HUES64 (cell line): ENCODE data around the gene CDH13.
A peak's percentile ranks its signal among the peaks of the same experiment; 100 is the strongest.

Experiments used
- H3K27ac ChIP-seq: 2 replicates; pipeline ENCODE4 v1.7.0; 2013; ENCODE audit warnings: low read depth, low read length, inconsistent platforms
- H3K27me3 ChIP-seq: 2 replicates; pipeline ENCODE4 v1.6.1; 2013; ENCODE audit warnings: mild to moderate bottlenecking, low read length; ENCODE audit not compliant: insufficient read depth
- H3K36me3 ChIP-seq: 2 replicates; pipeline ENCODE4 v1.6.1; 2013; ENCODE audit warnings: mild to moderate bottlenecking, low read length; ENCODE audit not compliant: insufficient read depth
- H3K4me1 ChIP-seq: 2 replicates; pipeline ENCODE4 v1.6.1; 2013; ENCODE audit warnings: mild to moderate bottlenecking, low read length, moderate library complexity; ENCODE audit not compliant: insufficient read depth
- H3K4me3 ChIP-seq: 2 replicates; pipeline ENCODE4 v1.5.1; 2013; ENCODE audit warnings: mild to moderate bottlenecking, low read length, moderate library complexity
- H3K9ac ChIP-seq: 2 replicates; pipeline ENCODE4 v1.6.1; 2013; ENCODE audit warnings: mild to moderate bottlenecking, low read depth, low read length
- H3K9me3 ChIP-seq: 2 replicates; pipeline ENCODE4 v1.6.1; 2013; ENCODE audit warnings: low read depth, low read length; ENCODE audit not compliant: insufficient read depth
- WGBS: fragments of 150-250, 120-280 bp; methylation state at CpG from one replicate; pipeline ENCODE4 v1.1.7; 2013; ENCODE audit warnings: missing lambda C conversion rate; 5-methylcytosine and 5-hydroxymethylcytosine counted together

The CDH13 gene

DNA sequence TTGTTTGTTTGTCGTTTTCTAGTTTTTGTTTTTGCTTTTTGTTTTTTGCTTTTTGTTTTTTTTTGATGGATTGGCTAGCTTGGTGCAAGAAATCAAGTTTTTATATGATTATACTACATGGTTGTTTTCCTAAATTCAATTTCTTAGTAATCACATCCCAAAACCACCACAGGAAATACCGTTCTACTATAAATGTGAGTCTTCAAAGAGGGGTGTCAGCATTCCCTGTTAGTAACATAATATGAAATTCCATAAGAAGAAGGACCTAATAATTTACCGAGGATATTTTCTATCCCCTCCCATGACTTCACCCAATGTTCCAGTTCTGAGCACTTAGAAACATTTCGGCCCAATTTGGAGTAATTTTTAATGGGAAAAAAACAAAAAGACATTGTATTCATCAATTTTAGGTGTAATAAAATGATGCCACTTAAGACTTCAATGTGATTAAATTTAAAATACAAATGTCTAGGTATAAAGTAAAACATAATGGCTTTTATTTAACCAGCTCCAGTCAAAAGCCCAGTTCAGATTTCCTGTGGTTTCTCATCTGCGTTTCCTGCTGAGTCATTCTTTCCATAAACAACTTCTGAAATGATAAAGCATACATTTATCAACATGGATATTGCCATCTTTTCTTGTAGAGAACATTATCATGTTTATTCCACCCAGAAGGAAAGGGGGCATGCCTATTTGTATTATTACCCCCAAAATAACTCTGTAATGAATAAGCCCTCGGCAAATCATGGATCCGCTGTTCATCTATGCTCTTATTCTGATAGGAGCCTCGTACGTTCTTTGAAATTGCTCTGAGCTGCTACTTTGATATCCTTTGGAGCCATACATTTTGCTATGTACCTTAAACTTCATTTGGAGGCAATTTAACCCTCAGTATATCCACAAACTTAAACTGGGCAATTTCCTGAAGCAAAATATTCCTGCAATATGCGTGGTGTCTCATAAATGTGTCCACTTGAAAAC is 1209.1 kb downstream of the CDH13 start:
- H3K27ac ChIP-seq, result 0 out of 2 replicates have a peak overlapping the region, but pooled peaks have one; percentile 14
- H3K36me3 ChIP-seq, result no peaks in the 10 kb centered on the region
- peaks cover 42% of the 10 kb centered on the region for H3K4me1 ChIP-seq
- H3K9me3 ChIP-seq, result peaks cover 5% of the 10 kb centered on the region; the same call in 1 of the 2 replicates
- 93% methylated on average over 7 of the region's 10 CpGs for WGBS
- no peaks in the 10 kb centered on the region for H3K27me3 ChIP-seq
- H3K4me3 ChIP-seq, result no peak overlapping the region
- no peak overlapping the region for H3K9ac ChIP-seq

DNA sequence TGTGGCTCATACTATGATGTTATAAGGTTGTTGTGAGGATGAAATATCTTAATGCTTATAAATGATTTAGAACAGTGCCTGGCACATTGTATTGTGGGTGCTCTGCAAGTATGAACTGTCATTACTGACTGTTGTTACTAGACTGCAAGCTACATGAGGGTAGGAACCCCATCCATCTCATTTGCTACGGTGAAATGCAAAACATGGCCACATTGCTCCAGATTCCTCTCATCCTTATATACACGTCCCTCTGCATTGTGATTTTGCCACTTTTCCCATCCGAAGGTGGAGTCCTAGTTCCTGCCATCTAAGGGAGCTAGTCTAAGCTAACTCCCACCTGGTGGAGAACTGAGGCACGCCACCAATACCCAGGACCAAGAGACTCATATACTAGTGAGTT is 1210.8 kb downstream of the CDH13 start:
- Histone ChIP-seq H3K27me3 (no peaks in the 10 kb centered on the region), H3K9me3 (peaks cover 5% of the 10 kb centered on the region; the same call in 1 of the 2 replicates), H3K27ac (no peak overlapping the region), H3K9ac (no peak overlapping the region), H3K4me1 (peaks cover 52% of the 10 kb centered on the region), H3K4me3 (no peak overlapping the region), H3K36me3 (no peaks in the 10 kb centered on the region)
- WGBS, result 93% methylated on average over 4 of the region's 4 CpGs

DNA sequence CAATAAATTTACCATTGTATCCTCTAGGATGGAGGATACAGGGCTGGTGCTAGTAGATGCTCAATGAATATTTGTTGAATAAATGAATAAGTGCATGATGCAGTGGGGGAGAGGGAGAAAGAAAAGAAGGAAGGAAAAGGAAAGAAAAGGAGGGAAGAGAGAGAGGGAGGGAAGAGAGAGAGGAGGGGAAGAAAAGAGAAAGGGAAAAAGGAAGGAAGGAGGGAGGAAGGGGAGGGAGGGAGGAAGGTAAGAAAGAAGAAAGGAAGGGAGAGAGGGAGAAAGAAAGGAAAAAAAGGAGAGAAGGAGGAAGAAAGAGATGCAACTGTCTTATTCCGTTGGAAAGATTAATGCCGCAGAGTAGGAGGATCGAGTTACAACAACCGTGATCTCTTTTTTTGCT is 1211.4 kb downstream of the CDH13 start:
- 95% methylated on average over 4 of the region's 4 CpGs for WGBS

DNA sequence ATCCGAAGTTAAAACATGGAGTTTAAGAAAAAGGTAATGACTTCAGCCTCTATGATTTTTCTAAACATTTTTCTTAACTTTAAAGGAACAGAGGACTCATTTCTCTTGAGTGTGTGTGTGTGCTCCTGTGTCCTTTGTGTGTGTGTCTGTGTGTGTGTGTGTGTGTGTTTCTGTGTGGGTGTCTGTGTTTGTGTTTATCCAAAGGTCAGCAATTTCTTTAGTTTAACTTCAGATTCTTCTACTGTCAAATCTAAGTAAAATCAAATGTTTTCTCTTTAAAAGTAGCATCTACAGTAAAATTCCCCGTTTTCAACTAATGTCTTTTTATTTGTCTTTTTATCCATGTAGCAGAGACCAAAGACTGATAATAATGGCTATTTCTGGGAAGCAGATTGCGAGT is 1212.8 kb downstream of the CDH13 start:
- WGBS, result 80% methylated on average over 1 of the region's 3 CpGs
- Histone ChIP-seq H3K4me1 (peaks cover 67% of the 10 kb centered on the region), H3K9ac (peak overlapping the region; percentile 57), H3K36me3 (no peaks in the 10 kb centered on the region), H3K27me3 (no peaks in the 10 kb centered on the region), H3K4me3 (no peak overlapping the region), H3K27ac (peak overlapping the region; percentile 86), H3K9me3 (no peaks in the 10 kb centered on the region)

More for the DNA sequence above, 1211.4 kb downstream of the CDH13 start:
- Histone ChIP-seq H3K9me3 (peaks cover 3% of the 10 kb centered on the region; the same call in 1 of the 2 replicates), H3K27ac (no peak overlapping the region), H3K4me3 (no peak overlapping the region), H3K36me3 (no peaks in the 10 kb centered on the region), H3K9ac (no peak overlapping the region), H3K4me1 (peaks cover 58% of the 10 kb centered on the region), H3K27me3 (no peaks in the 10 kb centered on the region)

DNA sequence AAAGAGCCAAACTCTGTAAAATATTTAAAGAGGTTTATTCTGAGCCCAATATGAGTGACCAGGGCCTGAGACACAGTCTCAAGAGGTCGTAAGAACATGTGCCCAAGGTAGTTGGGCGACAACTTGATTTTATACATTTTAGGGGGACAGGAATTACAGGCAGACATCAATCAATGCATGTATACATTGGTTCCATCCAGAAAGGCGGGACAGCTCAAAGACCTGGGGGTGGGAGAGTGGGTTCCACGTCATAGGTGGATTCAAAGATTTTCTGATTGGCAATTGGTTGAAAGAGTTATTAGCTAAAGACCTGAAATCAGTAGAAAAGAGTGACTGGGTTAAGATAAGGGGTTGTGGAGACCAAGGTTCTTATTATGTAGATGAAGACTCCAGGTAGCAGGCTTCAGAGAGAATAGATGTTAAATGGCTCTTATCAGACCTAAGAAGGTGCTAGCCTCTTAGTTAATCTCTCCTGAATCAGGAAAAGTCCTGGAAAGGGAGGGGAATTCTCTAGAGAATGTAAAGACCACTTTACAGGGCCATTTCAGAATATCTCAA is 1213.4 kb downstream of the CDH13 start:
- peak overlapping the region; percentile 7; the same call in 1 of the 2 replicates for H3K4me3 ChIP-seq
- WGBS, result 57% methylated on average over 4 of the region's 4 CpGs
- H3K27ac ChIP-seq, result peak overlapping the region; percentile 86
- no peaks in the 10 kb centered on the region for H3K9me3 ChIP-seq
- H3K36me3 ChIP-seq, result no peaks in the 10 kb centered on the region
- H3K27me3 ChIP-seq, result no peaks in the 10 kb centered on the region
- H3K9ac ChIP-seq, result peak overlapping the region; percentile 57
- peaks cover 66% of the 10 kb centered on the region for H3K4me1 ChIP-seq

DNA sequence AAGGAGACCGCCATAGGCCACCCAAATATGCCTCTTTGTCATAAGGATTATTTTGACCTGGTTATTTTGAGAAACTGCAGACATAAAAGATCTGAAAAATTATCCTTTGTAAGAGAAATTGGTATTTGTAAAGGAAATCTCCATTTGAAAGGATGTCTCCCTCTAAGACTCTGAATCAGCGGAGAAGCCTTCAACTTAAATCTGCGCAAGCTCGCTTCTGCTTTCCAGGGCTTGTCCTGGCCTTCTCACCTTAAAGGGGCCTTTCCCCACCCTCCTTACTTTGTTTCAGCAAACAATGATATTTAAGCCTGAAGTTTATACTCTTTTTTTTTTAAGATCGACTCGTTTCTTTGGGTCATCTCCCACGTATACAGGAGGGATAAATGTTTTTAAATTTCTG is 1215.5 kb downstream of the CDH13 start:
- Histone ChIP-seq H3K9ac (peak overlapping the region; percentile 39; the same call in 1 of the 2 replicates), H3K27ac (peak overlapping the region; percentile 86)

DNA sequence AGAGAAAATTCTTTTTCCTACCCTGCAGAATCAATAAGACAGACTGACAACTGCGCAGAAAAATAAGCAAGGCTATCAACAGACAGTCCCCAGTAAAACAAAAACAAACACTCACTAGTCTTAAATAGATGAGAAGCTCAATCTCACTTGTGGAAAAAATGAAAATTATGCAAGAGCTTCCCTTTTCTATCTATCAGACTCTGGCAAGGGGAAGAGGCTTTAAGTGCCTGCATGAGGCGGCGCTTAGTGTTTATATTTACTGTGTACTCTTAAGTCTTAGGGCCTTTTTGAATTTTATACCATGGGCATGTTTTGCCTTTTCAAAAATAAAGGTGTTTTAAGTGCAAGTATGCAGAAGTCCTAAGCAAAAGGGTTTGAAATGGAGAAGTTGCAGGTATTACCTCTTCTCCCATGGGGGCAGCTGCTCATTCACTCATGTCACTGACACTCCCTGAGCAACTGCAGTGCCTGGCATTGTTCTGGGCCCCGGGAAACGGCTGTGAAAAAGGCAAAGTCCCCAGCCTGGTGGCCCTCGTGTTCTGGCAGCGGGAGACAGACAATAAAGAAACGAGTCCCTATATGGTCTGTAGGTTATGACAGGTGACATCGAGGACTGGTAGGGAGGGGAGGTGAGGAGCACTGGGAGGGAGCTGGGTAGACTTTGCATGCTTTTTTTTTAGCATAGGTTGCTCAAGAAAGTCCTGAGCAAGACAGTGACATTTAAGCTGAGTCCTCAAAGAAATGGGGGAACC is 1216.2 kb downstream of the CDH13 start:
- H3K9me3 ChIP-seq, result no peaks in the 10 kb centered on the region
- H3K4me3 ChIP-seq, result no peak overlapping the region
- no peaks in the 10 kb centered on the region for H3K36me3 ChIP-seq
- peak overlapping the region; percentile 86 for H3K27ac ChIP-seq
- peak overlapping the region; percentile 39; the same call in 1 of the 2 replicates for H3K9ac ChIP-seq
- no peaks in the 10 kb centered on the region for H3K27me3 ChIP-seq
- 66% methylated on average over 9 of the region's 9 CpGs for WGBS
- H3K4me1 ChIP-seq, result peaks cover 57% of the 10 kb centered on the region

More for the DNA sequence above, 1215.5 kb downstream of the CDH13 start:
- H3K4me3 ChIP-seq, result no peak overlapping the region
- no peaks in the 10 kb centered on the region for H3K27me3 ChIP-seq
- no peaks in the 10 kb centered on the region for H3K36me3 ChIP-seq
- WGBS, result 44% methylated on average over 7 of the region's 7 CpGs
- peaks cover 51% of the 10 kb centered on the region for H3K4me1 ChIP-seq
- H3K9me3 ChIP-seq, result no peaks in the 10 kb centered on the region

DNA sequence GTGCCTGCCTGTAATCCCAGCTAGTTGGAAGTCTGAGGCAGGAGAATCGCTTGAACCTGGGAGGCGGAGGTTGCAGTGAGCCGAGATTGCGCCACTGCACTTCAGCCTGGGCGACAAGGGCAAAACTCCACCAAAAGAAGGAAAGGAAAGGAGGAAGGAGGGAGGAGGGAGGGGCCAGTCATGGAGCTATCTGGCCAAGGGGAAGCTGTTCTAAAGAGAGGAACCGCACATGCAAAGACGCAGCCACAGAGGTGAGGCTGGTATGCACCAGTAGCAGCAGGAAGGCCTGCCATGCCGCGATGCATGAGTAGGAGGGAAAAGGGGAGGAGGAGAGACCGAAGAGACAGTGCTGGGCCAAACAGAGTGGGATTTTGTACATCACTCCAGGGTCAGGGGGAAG is 1216.9 kb downstream of the CDH13 start:
- no peak overlapping the region for H3K9ac ChIP-seq
- WGBS, result 59% methylated on average over 10 of the region's 10 CpGs
- H3K9me3 ChIP-seq, result no peaks in the 10 kb centered on the region
- no peaks in the 10 kb centered on the region for H3K27me3 ChIP-seq
- 0 out of 2 replicates have a peak overlapping the region, but pooled peaks have one; percentile 26 for H3K27ac ChIP-seq
- H3K4me3 ChIP-seq, result no peak overlapping the region
- no peaks in the 10 kb centered on the region for H3K36me3 ChIP-seq
- H3K4me1 ChIP-seq, result peaks cover 60% of the 10 kb centered on the region

DNA sequence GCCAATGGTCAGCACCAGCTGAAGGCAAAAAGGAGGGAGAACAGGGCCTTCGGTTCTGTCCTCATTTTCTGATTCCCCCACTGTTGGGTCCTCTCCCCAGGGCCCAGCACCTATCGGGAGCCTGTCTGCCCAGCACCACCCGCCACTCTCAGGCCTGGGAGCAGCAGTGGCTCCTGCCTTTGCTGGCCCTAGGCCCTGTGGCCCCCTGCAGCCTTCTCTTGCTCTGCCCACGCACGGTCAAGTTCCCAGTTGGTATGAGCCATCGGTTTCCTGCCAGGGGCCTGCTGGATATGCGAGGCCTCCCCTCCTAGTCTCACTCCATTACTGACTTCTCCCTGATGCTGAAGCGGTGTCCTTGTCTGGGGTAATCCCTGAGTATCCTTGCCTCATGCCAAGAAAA is 1218.5 kb downstream of the CDH13 start:
- Histone ChIP-seq H3K27me3 (no peaks in the 10 kb centered on the region), H3K4me1 (peaks cover 56% of the 10 kb centered on the region), H3K9ac (no peak overlapping the region), H3K27ac (no peak overlapping the region), H3K4me3 (no peak overlapping the region), H3K9me3 (no peaks in the 10 kb centered on the region), H3K36me3 (no peaks in the 10 kb centered on the region)
- 96% methylated on average over 8 of the region's 8 CpGs for WGBS

DNA sequence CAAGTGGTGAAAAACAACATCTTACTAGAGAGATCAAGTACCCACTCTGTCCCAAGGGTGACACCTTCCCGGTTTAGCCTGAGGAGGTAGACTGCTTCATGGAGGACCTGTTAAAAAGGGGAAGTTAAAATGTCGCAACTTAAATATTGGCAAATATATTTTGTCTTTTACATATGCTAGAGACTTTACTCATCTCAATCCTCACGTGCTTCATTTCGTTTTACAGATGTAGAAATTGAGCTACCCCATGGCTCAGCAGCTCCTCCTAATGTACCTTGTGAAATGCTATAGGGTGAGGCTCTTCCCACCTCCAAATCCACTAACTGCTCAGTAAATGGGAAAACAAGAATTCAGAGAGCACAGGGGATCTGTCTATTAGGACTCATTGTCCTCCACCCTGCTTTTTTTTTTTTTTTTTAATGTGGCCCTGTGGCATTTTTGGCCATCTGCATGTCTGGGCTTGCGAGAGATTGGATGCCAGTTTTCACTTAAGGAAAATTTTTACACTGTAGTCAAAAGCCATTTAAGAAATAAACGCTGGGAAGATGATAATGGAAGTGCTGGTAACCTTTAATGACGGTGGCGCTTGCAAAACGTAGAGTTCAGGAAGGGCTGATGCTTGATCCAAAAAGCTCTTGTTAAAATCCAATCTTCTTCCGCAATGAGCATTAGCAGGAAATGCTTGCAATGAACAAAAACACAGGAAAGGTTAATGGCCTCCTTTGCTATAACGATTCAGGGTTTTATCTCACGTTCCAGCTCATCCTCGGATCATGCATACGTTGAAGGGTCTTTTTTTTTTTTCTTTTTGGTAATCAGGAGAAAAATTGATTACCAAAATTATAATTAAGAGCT is 1220.8 kb downstream of the CDH13 start:
- no peak overlapping the region for H3K27ac ChIP-seq
- no peak overlapping the region for H3K4me3 ChIP-seq
- no peaks in the 10 kb centered on the region for H3K27me3 ChIP-seq
- H3K9me3 ChIP-seq, result no peaks in the 10 kb centered on the region
- H3K9ac ChIP-seq, result no peak overlapping the region
- 87% methylated on average over 11 of the region's 14 CpGs for WGBS
- H3K36me3 ChIP-seq, result no peaks in the 10 kb centered on the region
- peaks cover 40% of the 10 kb centered on the region for H3K4me1 ChIP-seq
